Activated CD4-positive, alpha-beta T cell treated with anti-CD3 and anti-CD28 coated beads, Interleukin-2, amount 50 U/mL, for 48 hours (primary cell): ENCODE results near the gene CAST.
A peak's percentile ranks its signal among the peaks of the same experiment; 100 is the strongest.
"Not testable (repeated sequence)": the region's sequence is repeated elsewhere in the genome, so short reads cannot be mapped to it uniquely, and the experiment has no call there.

Source experiments
- DNase-seq, 2 experiments: peaks; one replicate each; pipeline ENCODE4 v3.0.0-alpha.2; 2020

Gene CAST

DNA sequence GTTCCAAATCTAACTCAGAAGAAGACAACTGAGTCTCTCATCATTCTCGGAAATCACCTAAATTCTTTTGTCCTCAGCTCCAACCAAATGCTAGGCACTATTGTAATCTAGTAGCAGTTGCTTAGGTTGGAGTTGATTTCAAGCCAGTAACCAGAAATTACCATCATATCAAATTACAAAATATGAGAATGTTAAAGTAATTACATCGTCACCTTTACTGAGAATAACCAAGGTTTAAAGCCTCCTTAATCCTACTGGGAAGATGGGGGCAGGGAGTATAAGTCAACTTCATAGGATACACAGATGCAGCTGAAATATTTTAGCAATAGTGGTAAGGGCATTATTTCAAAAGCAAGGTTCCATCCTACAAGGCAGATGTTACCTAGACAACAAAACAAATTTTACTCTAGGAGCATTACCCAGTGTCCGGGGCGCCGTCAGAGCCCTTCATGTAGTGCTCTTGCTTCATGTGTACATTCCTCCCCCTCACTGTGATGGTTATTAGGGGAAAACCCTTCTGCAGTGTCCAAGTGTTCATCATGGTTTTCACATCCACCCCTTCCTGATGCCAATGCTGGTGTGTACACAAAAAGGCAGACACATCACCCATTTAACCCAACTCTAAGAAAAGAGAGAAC, 126.1 kb downstream of the CAST start:
- no peak for DNase-seq

DNA sequence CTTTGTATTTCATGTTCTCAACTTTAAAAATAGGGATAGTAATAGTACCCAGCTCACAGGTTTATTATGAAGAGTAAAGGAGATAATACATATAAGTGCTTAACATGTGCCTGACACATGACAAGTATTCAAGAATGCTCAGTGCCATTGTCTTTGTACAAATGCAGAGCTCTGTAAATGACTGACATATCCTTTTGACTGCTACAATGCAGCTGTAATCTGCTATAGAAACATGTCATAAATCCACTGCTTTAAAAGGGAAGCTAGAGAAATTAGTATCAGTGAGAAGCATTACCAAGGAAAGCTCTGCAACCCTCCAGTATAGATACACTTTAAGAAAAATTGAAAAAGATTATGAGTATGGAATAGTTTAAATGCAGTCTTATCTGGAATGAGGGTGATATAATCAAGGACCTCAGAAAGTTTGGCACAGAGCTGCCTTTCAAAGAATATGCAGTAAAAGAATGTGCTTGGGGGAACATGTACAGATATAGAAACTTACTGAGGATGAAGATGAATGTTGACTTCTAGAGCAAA, 127.7 kb downstream of the CAST start:
- DNase-seq = no peak

DNA sequence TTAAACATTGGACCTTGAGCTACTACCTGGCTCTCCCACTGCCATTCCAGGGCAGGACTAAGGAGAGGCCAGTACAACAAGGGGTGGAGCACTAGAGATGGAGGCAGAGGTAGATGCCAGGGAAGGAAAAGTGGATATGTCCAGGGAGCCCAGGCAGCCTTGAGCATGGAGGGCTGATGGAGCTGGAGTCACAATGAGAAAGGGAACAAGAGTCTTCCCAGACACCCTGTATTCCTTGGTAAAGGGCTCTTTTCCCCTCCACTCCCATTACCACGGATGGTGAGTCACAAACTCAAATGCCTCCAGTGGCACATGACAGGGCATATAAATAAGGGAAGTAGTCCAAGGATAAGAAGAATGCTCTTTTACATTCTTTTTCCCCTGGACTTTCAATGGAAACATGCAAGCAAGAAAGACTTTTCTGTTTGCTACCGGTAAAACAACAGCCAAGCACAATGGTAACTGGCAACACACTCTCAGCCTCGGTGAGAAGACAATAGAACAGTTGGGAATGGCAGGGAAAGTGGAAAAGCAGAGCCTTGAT, 128.9 kb downstream of the CAST start:
- DNase-seq = no peak

DNA sequence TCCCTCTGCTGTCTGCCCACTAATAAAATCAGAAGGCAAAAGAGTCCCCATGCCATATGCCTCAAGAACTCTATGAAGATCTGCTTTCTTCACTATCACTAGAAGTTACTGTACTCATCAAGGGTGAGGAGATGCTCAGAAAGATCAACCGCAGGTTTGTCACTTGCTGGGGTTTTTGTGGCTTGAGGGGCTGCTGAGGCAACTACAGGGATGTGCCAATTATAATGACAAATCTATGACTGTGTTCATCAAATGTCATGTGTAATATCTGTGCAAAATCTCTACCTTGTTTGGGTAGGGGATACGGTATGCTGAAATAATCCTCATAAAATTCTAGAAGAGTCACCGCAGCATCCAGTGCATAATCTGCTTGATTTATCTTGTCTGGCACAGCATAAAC, 132.6 kb downstream of the CAST start:
- peak; percentile 41 to 51 for DNase-seq

DNA sequence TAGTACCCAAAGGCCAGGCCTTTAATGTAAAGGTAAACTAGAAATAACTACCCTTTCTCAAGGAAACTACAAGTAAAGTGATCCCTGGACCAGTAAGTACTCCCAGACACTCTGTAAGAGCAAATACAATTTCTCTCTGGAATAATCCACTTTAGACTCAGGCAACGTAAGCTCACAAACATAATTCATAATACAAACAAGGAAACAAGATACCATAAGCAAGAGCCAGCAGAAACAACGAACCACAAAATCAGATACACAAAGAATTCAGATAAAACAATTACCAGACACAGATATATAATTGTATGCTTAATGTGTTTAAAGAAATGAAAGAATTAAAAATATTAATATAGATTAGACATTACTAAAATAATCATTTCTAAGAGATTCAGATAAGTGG, 133.4 kb downstream of the CAST start:
- DNase-seq = no peak

DNA sequence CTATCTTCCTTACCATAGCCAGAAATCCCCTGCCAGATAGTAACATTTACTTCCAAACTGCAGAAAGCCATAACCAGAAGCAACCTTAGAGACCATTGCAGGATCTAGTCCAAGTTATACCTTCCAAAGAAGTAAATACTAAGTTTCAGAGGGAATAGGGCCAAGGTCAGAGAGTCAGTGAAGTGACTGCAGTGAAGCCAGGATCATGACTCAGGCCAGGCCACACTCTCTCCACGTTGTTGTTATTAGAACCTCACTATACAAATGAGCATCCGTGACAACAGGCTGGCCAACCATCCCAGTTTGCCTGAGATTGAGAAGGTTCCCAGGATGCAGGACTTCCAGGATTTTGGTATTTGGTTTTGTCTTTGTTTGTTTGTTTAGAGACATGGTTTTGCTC, 134.3 kb downstream of the CAST start:
- DNase-seq = no peak

DNA sequence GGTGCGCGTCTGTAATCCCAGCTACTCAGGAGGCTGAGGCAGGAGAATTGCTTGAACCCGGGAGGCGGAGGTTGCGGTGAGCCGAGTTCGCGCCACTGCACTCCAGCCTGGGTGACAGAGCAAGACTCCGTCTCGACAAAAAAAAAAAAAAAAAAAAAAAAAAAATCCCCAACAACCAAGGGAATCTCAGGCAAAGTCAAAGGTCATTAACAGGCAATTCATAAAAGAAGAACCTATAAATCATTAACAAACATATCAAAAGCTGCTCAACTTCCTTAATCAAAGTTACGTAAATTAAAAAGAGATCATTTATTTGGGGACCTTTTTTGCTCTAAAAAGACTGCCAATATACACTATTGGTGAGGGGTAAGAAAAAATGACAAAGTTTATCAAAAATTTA, 139.5 kb downstream of the CAST start:
- DNase-seq = not testable (repeated sequence)

DNA sequence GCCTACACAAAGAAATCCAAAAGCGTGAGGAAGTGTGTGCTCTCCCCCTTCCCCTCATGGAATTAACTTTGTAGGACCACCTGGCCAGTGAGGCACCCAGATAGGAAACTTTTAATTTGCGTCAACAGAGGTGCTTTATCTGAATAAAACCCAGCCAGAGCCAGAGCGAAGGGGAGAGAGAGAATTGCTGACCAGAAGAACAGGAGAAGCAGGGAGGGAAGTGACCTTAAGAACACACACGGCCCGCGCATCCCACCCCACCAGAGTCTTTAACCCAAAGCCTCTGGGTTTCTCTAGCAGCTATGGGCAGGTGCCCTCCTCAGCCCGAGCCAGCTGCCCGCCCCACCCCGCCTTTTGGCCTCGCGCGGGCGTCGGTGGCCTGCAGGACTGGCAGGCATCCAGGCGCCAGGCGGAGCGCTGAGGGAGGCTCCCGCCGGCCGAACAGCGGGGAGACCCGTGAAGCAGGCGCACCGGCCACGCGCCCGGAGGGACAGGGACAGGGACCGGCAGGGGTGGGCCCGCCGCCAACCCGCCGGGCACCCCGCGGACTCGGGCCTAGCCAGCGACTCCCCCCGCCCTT, 145.0 kb downstream of the CAST start:
- DNase-seq = peak; percentile 58 to 62

DNA sequence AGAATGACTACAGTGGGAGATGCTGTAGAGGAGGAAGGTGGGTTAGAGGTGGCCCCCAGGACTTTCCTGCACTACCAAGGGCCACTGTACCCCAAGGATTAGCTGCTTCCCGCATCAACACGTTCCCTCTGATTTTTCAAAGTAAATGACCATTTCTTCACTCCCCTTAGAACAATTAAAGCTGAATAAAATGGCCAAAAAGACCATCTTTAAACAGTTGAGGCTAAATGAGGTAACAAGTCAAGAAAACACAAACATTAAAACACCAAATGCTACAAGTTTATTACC, 146.3 kb downstream of the CAST start:
- DNase-seq = no peak

DNA sequence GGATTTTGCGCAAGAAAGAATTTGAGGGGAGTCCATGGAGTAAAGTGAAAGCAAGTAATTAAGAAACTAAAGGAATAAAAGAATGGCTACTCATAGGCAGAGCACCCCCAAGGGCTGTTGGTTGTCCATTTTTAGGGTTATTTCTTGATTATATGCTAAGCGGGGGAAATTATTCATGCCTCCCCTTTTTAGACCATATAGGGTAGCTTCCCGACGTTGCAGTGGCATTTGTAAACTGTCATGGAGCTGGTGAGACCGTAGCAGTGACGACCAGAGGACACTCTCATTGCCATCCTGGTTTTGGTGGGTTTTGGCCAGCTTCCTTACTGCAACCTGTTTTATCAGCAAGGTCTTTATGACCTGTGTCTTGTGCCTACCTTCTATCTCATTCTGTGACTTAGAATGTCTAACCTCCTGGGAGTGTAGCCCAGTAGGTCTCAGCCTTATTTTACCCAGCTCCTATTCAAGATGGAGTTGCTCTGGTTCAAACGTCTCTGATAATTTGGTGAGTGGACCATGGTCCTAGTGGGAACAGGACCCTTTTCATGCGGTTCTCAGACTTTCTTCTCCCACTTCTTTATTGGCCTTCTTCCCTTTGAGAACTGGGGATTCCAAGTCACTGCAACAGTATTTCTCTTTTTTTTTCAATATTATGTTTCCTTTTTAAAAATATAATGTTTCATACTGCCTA, 146.8 kb downstream of the CAST start:
- no peak for DNase-seq

DNA sequence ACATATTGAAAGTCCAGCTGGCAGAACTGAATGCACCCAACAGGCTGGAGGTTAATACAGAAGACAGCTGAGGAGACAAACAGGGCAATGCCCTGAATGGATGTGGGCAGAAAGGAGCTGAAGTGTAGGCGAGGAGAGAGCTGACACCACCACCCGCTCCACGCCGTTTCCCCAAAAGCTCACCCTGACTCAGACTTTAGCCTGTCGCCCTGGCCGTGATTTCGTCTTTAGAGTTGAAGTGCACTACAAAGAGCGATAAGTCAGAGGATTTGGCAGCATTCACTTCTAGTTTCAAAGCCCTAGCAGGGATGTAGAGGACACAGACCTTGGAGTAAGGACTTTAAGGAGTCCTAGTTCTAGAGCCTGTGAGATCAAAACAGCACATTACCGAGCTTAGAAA, 147.7 kb downstream of the CAST start:
- peak; percentile 42 to 51 for DNase-seq

DNA sequence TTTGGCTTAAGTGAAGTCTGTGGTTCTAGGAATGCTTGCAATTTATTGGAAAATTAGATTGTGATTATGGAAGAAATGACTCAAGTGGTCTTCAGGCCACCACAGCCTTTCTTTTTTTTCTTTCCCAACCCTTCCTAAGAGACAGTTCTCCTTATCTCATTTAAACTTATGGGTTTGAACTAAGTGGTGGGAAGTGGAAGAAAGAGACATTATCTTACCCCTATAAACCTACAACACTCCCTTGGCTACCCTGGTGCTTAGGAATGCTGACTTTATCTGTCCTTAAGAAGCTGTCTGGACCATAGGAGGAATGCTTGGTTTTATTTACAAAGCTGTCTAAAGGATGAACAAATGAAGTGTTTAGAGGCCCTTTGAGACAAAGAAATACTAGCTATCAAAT, 150.7 kb downstream of the CAST start:
- DNase-seq = no peak

DNA sequence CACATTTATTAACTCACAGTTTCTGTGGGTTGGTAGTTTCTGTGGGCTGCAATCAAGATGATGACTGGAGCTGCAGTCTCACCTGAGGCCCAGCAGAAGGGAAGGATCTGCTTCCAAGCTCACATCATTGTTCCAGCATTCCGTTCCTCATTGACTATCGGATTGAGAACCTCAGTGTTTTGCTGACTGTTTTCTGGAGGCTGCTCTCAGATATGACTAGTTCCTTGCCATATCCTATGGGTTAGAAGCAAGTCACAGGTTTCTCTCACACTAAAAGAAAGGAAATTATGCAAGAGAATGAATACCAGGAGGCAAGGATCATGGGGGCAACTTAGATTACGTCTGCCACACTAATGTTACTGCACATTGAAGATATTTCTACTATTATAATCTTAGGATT, 151.9 kb downstream of the CAST start:
- DNase-seq = no peak

DNA sequence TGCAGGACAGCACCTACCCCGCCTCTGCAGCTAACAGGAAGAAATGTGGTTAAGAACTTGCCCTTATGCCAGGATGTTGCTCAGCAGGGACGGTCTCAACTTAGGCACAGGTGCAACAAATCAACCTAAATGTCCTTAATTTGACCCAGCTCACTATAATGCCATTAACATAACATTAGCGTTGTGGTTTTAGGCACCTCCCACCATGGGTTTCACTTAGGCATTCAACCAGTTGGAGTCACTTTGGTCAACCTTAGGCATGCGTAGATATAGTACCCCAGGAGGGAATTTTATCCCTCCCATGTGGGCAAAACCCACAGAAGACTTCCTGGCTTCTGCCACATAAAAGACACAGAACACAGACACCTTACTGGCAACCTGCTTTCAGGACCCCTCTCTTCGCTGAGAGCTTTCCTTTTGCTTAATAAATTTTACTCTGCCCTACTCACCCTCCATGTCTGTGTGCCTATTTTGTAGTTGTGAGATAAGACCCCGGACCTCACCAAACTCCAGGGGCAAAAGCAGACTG, 154.3 kb downstream of the CAST start:
- DNase-seq = peak; percentile 41 to 49

DNA sequence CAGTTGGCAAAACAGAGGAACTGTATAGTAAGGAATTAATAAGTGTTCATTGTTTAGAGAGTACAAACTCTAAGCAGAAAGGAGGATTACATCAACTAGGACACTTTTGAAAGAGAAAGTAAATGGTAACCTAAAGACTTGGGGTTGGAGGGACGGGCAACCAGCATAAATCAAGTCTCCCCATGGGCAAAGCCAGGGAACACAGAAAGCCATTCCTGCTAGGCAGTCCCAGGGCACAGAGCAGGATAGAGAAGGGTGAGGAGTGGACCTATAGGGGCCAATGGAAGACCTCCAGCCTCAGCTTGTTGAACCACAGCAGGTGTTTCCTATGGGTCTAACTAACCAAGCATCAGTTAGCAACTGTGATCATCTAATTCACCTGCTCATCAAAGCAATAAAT, 154.8 kb downstream of the CAST start:
- DNase-seq = no peak

DNA sequence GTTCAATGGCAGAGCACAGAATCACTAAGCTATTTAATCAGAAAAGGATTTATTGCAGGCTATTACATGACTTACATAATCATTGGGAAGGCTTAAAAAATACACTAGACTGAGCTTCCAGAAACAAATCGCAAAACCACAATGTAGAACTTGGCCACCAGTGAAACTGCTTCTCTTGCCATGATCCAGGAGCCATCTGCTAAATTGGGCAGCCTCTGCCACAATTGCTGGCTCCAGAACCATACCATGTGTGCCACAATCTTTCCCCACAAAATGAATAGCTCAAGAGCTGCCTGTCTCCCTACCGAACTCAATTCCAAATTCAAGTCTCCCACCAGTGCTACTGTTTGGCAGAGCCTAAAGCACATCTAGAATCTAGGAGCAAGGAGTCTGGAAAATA, 155.3 kb downstream of the CAST start:
- DNase-seq = no peak

DNA sequence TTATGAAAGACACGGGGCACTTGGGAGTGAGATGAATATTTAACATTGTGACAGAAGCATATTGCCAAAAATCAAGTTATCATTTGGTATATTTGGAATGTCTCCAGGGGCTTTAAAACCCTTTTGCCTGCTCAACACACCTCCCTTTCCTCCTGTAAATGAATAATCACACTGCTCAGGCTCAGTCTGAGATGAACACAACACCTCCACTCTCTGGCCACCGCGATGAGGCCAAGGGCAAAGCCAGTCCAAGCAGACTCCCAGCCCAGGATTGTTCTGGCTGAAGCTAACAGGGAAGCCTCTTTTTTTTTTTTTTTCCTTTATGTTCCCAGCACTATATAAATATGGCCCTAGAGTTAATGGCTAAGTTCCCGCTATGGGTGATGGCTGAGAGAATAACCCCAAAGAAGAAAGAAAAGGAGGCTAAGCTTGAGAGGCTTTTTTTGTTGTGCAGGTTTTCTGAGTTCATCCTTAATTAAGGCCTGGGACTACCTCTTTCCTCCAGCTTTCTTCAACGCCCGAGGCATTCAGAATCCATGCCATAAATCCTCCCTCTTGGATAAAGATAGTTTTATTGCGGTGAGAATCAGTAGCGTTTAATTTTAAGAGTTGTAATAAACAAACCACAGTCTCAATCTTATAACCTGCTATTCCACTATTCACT, 156.1 kb downstream of the CAST start:
- DNase-seq = no peak

DNA sequence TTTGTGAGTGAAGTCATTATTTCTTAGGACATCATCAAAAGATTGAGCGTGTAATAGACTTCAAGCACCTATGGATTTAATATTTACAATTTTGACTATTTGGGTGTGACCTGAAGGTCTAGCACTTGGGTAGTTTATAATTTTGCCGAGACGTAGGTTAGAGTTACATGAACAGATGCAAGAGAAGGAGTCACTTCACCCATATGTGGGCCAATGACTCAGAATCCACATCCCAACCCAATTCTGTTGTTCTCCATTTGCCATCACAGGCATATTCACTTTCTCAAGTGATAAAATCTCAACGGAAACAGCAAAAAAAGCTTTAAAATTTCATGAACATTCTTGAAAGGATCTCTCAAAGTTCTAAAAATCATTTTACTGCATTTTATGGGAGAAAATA, 157.6 kb downstream of the CAST start:
- DNase-seq = no peak

DNA sequence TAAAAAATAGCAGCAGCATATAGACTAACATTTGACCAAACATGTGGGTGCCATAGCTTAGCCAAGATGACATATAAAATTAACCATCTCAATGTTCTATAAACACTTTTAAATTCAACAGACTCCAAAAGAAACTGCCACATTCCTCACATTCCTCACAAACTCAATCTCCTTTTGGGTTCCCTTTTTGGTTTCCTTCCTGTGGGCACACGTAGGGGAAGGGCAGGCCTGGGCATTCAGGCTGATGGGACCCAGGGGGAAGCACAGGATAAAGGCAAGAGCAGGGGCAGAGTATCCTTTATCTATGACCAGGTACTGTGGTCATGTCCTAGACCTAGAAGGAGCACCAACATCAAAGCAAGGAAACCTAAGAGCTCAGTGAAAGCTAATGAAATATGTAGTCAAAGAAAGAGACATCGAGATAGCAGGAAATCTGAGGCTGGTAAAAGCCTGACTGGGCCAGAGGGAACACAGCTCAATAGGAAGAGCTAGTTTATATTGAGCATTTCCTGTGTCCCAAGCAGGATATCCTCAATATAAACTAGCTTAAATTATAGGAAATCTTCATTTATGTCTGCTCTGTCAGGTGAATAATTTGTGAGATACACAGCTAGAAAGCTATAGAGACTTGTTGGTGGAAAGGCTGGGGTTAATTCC, 159.2 kb downstream of the CAST start:
- DNase-seq = no peak

DNA sequence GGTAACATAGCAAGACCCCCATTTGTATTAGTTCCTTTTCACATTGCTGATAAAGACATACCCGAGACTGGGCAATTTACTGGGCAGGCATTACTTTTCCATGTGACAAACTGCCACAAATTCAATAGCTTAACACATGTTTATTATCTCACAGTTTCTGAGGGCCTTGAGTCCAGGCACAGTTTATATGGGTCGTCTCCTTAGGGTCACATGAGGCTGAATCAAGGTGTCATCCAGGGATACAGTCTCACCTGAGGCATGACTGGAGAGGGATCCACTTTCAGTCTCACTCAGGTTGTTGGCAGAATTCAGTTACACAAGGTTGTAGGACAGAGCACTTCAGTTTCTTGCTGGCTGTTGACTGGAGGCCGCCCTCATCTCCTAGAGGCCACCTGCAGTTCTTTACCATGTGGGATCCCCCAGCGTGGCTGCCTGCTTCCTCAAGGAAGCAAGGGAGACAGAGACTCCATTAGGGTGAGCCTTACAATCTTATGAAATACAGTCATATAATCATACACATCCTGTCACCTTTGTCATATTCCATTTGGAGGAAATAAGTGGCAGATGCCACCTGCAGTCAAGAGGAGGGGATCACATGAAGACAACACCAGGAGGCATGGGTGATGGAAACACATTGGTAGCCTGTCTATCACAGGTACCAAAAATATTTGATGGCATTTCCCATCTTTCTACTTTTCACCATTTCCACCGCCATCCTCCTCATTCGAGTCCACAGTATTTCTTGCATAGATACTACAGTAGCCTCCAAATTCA, 160.7 kb downstream of the CAST start:
- DNase-seq = no peak

DNA sequence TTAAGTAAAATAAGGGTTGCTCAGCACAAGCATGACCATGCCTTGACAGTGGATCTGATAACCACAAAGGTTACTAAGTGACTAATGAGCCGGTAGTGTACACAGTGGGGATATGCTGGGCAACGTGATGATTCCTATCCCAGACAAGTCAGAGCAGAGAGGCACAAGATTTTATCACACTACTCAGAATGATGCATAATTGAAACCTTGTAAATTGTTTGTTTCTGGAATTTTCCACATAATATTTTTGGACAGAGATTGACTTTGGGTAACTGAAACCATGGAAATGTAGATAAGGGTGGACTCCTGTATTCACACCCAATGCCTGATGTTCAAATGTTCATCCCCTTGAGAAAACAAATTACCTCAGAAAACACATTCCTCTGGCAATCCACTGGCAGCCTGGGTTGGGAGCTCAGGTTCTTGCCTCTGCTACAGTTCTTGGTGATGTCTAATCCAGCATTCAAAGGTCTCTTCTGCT, 161.8 kb downstream of the CAST start:
- DNase-seq = no peak
